HG02981 (cell line): Measurements from ENCODE around the gene MBP.
"Not testable (repeated sequence)": the region's sequence is repeated elsewhere in the genome, so short reads cannot be mapped to it uniquely, and the experiment has no call there.

Source experiments
- ATAC-seq: cut with Tn5 transposase; IDR thresholded peaks from one replicate; pipeline ENCODE4 v1.9.1; 2021; ENCODE audit warnings: mild to moderate bottlenecking, moderate library complexity; ENCODE audit not compliant: unreplicated experiment

The MBP gene

GRCh38 chr18:76994086-76994654 lies 138.4 kb downstream of the MBP start:
- no peak for ATAC-seq

DNA sequence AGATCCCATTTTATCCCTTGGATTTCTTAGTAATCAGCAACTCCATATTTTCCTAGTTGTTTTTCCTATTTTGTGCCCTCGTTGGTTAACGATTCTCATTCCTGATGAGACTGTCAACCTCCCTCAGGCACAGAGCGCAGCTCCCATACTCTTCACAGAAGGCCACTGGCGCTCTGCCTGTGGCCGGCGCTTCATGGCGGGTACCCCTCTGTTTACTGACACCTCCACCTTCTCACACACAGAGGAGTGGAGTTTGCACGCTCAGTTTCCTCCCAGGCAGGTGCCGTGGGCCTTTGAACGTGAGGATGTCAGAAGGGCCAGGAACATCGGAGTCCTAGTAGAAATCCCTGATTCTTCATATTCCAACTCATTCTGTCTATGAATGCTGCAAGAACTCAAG lies 139.0 kb downstream of the MBP start:
- no peak for ATAC-seq

- ATAC-seq, result no peak
These were observed 139.5 kb downstream of the MBP start for GRCh38 chr18:76993085-76993382.

GRCh38 chr18:76992226-76993084 lies 140.1 kb downstream of the MBP start:
- ATAC-seq, result no peak

DNA sequence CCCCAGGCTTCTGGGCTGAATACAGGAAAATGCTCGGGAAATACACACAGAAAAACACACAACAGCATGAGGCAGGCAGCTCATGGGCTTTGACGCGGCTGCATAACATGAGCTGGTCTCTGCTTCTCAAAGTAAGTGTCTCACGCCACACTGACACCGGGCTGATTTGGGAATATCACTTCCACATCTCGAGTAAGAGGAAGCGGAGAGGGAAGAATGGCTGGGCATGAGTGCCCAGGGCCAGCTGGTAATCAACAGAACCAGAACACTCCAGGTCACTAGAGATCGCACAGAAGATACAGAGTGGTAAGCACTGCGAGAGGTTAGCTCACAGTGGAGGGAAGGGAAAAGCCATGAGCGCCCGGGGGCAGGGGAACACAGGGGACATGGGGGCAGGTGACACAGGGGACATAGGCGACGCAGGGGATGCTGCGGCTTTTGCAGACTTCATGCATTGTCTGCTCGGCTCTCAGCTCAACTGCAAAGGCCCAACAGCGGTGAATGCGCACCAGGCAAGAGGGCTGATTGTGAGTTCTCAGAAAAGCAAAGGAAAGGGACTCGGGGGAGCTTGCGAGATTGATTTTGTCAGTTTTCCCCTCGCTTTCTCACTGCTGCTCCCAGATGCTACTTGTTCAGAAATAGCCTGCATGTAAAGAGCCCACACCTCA lies 141.4 kb downstream of the MBP start:
- no peak for ATAC-seq

DNA sequence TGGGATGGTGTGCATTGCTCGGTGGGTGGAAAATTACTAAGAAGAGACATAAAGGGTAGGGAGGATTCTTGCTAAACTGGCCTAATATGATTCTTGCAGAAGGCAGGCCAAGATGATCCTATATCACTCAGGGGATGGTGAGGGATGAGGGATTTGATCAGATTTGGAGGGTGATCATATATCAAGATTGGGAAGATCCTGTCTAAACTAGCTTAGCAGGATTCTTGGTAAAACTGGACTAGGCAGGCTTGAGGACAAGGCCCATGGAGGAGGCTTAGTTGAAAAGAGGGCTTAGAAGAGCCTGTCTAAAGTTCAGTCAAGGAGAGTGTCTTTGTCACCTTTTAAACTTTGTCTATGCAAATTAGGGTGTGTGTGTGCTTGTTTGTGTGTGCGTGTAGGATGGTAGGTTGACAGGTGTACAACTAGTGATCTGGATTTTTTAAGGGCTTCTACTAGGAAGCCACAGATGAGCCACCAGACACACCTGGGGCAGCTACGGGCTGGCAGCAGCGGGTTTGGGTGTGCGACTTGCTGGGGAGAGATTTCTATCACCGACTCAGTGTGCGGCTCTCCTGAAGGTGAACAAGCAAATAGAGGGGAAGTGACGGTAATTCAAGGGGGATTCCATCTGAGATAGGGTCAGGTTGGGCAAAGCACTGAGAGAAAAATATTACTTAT lies 142.1 kb downstream of the MBP start:
- ATAC-seq, result not testable (repeated sequence)

GRCh38 chr18:76989647-76990190 lies 142.9 kb downstream of the MBP start:
- ATAC-seq, result no peak

DNA sequence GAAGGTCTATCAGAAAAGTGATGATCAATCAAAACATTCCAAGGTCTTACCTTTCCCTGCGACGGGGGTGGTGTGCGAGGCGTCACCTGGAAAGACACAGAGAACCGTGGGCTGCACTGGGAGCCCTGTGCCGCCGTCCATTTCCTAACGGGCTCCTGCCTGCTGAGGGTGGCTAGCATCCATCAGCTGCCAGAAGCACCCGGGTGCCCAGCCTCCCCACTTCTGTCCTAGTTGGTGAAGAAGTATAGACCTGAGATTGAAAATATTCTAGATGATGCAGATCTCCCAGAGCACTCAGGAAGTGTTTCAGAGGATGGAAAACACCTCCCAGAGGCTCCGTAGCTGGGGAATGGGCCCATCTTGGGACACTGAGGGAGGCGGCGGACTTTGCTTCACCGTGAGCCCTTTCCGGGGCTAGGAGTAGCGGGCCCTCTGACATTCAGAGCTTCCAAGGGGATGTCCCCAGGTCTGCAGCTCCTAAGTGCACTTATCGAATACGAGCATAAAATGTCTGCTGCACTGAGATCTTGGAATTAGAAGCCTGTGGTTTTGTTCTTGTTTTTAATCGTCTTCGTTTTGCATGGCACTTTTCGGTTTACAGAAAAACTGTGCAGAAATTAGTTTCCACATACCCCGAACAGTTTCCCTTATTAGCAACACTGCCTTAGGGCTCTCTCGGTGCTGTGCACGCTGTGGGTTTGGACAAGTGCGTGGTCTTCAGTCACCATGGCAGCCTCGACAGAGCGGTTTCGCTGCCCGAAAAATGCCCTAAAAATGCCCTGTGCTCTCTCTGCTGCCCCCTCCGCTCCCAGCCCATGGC lies 143.5 kb downstream of the MBP start:
- ATAC-seq, result no peak

GRCh38 chr18:76988031-76988826 lies 144.4 kb downstream of the MBP start:
- ATAC-seq, result no peak

DNA sequence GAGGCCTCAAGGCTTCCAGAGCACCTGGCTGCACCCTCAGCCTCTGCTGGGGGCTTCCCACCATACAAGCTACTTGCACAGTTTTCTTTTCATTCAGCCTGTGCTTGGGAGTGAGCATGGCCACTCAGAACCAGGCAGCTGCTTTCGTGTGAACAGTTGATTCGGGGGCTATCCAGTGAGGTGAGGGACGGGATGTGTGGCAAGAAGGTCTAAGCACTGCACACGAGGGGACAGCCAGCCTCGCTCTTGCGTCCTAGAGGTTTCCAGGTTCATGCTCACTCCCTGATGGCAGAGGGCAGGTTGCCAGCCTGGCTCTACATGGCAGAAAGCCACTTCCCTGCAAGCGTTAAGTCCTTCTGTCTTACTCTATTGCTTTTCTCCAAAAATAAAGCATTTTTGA lies 146.2 kb downstream of the MBP start:
- ATAC-seq, result no peak

DNA sequence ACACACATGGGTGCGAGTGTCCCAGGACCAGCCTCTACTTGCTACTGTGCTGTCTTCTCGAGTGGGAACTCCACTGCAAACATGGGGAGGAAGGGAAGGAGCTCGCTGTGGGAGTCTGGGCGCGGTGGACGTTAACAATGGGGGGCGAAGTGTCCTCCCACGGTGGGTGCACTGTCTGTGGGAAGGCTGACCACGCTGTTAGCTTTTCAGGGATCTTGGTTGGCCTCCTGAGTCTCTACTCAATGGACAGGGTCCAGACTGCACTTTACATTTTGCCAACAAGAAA lies 146.7 kb downstream of the MBP start:
- ATAC-seq, result no peak

DNA sequence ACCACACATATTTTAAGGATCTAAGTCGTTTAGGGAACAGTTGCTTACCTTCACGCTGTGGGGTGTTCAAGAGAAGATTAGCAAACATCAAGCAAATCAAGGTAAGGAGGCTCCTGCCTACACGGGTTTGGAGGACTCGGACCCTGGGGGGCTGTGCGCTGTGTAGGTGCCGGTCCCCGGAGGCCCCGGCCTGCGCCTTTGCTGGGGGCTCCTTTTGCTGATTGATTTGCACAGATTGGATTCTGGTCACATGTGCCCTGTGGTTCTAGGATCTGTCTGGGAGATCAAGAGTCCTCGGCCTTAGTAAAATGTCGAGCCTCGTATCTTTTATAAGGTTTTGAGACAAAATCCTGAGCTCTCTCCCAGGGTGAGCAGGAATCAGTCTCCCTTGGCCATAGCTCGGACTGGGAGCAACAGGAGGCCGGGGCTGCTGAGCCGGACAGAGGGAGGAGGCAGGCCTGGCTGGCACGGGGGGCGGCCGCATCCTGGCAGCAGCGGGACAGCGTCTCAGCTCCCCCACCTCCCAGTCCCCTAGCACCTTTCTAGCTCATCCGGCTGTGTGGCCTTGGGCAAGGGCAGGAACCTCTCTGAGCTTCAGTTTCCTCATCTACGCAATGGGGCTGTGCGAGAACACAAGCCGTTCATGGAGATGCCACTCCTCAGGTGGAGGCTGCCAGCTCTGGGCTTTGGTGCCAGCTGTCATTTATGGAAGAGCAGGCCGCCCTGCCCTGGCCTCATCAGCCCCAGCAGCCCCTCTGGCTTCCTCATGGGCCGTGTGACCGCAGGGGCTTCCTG lies 147.2 kb downstream of the MBP start:
- ATAC-seq, result no peak

- no peak for ATAC-seq
These were observed 148.1 kb downstream of the MBP start for GRCh38 chr18:76984193-76985155.

- no peak for ATAC-seq
These were observed 149.0 kb downstream of the MBP start for GRCh38 chr18:76983613-76984051.

DNA sequence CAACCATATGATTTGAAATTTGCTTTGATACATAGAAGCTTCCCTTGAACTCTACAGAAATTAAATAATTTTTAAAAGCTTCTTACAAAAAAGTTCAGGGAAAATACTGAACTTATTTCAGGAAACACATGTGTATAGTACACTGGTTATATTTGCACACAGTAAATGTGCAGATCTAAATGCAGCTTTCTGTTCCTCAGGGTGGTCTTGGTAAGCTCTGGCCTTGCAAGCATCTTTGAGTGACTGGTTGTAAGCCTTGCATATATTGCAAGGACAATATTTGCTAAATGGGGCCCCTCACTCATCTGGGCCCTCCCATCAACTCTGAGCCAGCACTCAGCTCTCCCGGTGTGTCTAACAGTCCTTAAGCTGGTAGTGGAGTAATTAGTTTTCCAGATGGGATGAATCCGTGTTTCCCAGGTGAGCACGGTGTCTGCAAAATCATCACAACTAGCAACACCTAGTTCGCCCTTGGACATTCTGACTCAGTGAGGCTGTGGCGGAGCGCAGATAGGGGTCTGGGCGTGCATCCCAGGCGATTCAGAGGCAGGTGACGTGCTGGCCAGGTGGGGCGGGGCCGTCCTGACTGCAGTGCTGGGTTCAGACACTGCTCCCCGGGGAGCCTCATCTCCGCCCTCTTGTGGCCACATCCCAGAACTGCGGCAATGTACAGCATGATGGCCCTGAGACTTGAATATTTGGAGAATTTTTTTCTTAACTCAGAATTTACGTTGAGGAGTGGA lies 149.6 kb downstream of the MBP start:
- peak; percentile 83 for ATAC-seq

DNA sequence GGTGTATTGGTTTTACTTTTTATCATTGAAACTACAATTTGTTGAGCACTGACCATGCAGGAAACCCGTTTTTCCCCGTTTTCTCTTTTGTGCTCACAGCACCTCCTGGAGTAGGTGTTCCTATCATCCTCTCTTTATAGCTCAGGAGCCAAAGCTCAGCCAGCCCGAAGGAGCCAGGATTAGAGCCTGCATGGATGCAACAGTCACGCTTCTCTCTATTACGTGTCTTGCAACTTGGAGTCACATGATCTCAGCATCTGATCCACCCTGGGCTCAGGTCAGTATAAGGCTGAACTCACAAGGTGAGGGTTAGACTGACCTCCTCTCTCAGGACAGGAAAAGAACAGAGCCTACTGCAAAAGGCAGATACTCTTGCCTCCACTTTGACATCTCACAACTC lies 150.5 kb downstream of the MBP start:
- no peak for ATAC-seq

- ATAC-seq, result peak; percentile 35
These were observed 151.1 kb downstream of the MBP start for GRCh38 chr18:76981396-76981968.
